Mesenchymal stem cell (in vitro differentiated cells and primary cell): ENCODE data around the gene NECAB2.
A peak's percentile ranks its signal among the peaks of the same experiment; 100 is the strongest.

Experiments
- DNase-seq: peaks from one replicate; pipeline ENCODE4 v3.0.0-alpha.2; 2013
- H2AFZ ChIP-seq: one replicate; pipeline ENCODE4 v1.6.1; 2013; ENCODE audit warnings: low read depth, mild to moderate bottlenecking, control low read depth, inconsistent platforms, low read length, moderate library complexity
- H2AK5ac ChIP-seq: 2 replicates; pipeline ENCODE4 v1.6.1; 2013; ENCODE audit warnings: low read length, moderate library complexity, mild to moderate bottlenecking, inconsistent platforms; ENCODE audit not compliant: severe bottlenecking
- H2BK120ac ChIP-seq: one replicate; pipeline ENCODE4 v1.6.1; 2013; ENCODE audit warnings: low read depth, mild to moderate bottlenecking, inconsistent platforms, low read length, moderate library complexity
- H2BK12ac ChIP-seq, 2 experiments: one replicate each; pipeline ENCODE4 v1.6.1; 2013; ENCODE audit warnings: inconsistent platforms in 2 of 2, low read length in 2 of 2, mild to moderate bottlenecking in 2 of 2, moderate library complexity in 2 of 2, control low read depth in 1 of 2
- H2BK15ac ChIP-seq: one replicate; pipeline ENCODE4 v1.6.1; 2013; ENCODE audit warnings: mild to moderate bottlenecking, low read depth, inconsistent platforms; ENCODE audit not compliant: poor library complexity, severe bottlenecking
- H2BK5ac ChIP-seq: 2 replicates; pipeline ENCODE4 v1.6.1; 2013; ENCODE audit warnings: low read depth, mild to moderate bottlenecking, low read length, control low read depth, inconsistent platforms; ENCODE audit not compliant: poor library complexity, severe bottlenecking
- H3K14ac ChIP-seq, 2 experiments: one replicate each; pipeline ENCODE4 v1.6.1; 2013; ENCODE audit warnings: inconsistent platforms in 2 of 2, low read length in 2 of 2, control low read depth in 1 of 2, mild to moderate bottlenecking in 1 of 2, moderate library complexity in 1 of 2
- H3K18ac ChIP-seq, 2 experiments: one replicate each; pipeline ENCODE4 v1.6.1; 2013; ENCODE audit warnings: inconsistent platforms in 2 of 2, low read length in 2 of 2, control low read depth in 1 of 2, low read depth in 1 of 2, mild to moderate bottlenecking in 1 of 2
- H3K23ac ChIP-seq, 2 experiments: one replicate each; pipeline ENCODE4 v1.6.1; 2013; ENCODE audit warnings: inconsistent platforms in 2 of 2, low read length in 2 of 2, mild to moderate bottlenecking in 2 of 2, moderate library complexity in 2 of 2, control low read depth in 1 of 2
- H3K27ac ChIP-seq: 2 replicates; pipeline ENCODE4 v1.5.1; 2013; ENCODE audit warnings: mild to moderate bottlenecking, moderate library complexity, low read length, control low read depth, inconsistent platforms; ENCODE audit not compliant: poor library complexity, severe bottlenecking
- H3K27me3 ChIP-seq, 2 experiments: 2 replicates each; pipeline versions ENCODE4 v1.6.1 to v1.7.0; 2013; ENCODE audit warnings: low read length in 2 of 2, mild to moderate bottlenecking in 2 of 2, moderate library complexity in 2 of 2, control low read depth in 1 of 2, inconsistent platforms in 1 of 2; ENCODE audit not compliant: control insufficient read depth in 1 of 2, insufficient read depth in 1 of 2
- H3K36me3 ChIP-seq, 2 experiments: 2 replicates each; pipeline versions ENCODE4 v1.6.1 to v1.7.0; 2013; ENCODE audit warnings: low read length in 2 of 2, control low read depth in 1 of 2, inconsistent platforms in 1 of 2, low read depth in 1 of 2, mild to moderate bottlenecking in 1 of 2; ENCODE audit not compliant: insufficient read depth in 2 of 2, control insufficient read depth in 1 of 2
- H3K4ac ChIP-seq, 2 experiments: one replicate each; pipeline ENCODE4 v1.6.1; 2013; ENCODE audit warnings: inconsistent platforms in 2 of 2, low read length in 2 of 2, mild to moderate bottlenecking in 2 of 2, moderate library complexity in 2 of 2, control low read depth in 1 of 2, low read depth in 1 of 2
- H3K4me1 ChIP-seq: 2 replicates; pipeline ENCODE4 v1.6.1; 2013; ENCODE audit warnings: low read depth, low read length, control low read depth; ENCODE audit not compliant: control insufficient read depth, insufficient read depth
- H3K4me2 ChIP-seq: 2 replicates; pipeline ENCODE4 v1.6.1; 2013; ENCODE audit warnings: low read length, mild to moderate bottlenecking, inconsistent platforms; ENCODE audit not compliant: poor library complexity, severe bottlenecking
- H3K4me3 ChIP-seq, 2 experiments: 2 replicates each; pipeline versions ENCODE4 v1.5.1 to v1.7.0; 2013; ENCODE audit warnings: low read length in 2 of 2, mild to moderate bottlenecking in 2 of 2, control low read depth in 1 of 2, low read depth in 1 of 2; ENCODE audit not compliant: insufficient read depth in 1 of 2
- H3K79me1 ChIP-seq: replicated peaks from 2 replicates; pipeline ENCODE4 v1.6.1; 2013; ENCODE audit warnings: mild to moderate bottlenecking, control low read depth, low read length, inconsistent platforms; ENCODE audit not compliant: poor library complexity, severe bottlenecking
- H3K9ac ChIP-seq: 2 replicates; pipeline ENCODE4 v1.7.0; 2013; ENCODE audit warnings: mild to moderate bottlenecking, low read length, moderate library complexity
- H3K9me3 ChIP-seq: 2 replicates; pipeline ENCODE4 v1.7.0; 2013; ENCODE audit warnings: mild to moderate bottlenecking, low read length; ENCODE audit not compliant: control insufficient read depth
- H4K8ac ChIP-seq: one replicate; pipeline ENCODE4 v1.6.1; 2013; ENCODE audit warnings: inconsistent platforms, mild to moderate bottlenecking, low read length, moderate library complexity
- H4K91ac ChIP-seq: one replicate; pipeline ENCODE4 v1.6.1; 2013; ENCODE audit warnings: mild to moderate bottlenecking, low read length, inconsistent platforms
- WGBS: methylation state at CpG from one replicate; pipeline ENCODE4 v1.1.7; 2013; ENCODE audit warnings: mixed read lengths; 5-methylcytosine and 5-hydroxymethylcytosine counted together

The NECAB2 gene

DNA sequence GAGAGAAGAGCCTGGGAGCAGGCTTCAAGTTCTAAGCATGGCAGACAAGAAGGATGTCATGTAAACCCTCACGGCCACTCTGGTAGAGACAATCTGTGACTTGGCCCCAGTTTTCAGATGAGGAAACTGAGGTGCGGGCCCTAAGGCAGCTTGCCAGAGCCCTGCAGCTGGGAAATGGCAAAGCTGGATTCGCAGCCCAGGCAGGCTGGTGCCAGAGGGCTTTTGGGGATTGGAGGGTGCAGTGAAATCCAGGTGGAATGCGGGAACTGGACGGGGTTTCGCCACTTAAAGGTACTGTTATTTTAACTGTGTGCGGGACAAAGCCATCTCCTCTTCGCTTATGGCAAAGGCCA, 15.5 kb upstream of the NECAB2 start:
- H3K36me3 ChIP-seq: no peaks in the 10 kb centered on the region
- H4K91ac ChIP-seq: peak overlapping the region; percentile 70

DNA sequence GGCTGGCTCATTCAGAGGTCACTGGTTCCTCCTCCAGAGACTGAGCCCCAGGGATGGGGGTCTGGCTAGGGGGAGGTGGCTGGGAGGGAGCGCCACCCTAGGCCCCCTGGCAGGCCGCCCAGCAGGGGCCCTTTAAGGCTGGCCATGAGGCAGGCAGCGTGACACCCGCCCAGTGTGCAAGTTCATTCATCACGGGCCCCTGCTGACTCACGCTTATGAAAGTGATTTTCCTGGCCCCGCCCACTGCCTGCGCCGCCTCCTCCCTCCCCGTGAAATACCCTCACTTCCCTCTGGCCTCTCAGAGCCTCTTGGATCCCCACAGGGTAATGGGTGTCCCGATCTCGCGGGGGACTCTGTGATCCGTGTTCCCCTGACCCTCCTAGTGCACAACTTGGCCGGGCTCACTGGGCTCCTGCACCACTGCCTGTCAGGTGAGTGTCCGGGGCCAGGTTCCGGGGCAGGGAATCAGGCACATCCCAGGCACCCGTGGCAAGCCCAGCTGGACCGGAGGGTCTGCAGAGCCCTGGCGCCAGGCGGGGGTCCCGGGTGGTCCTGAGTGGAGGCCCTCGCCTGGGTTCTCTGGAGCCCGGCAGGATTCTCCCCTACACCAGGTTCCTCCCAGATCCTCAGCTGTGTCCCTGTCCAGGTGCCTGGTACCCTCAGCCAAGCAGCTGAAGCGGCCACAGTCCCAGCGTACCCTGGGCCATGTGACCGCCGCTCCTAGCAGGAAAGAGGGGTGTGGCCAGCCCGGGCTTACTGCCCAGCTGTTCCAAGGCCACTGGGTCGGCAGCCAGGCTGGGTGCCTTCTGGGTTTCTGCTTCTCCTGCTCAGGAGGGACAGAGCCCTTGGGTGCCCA, 14.9 kb upstream of the NECAB2 start, which contains the start of gene OSGIN1:
TSS of gene OSGIN1 (plus strand) at position 301 of the 856 bp plus-strand sequence. CDS start 4,432 bp downstream, outside the sequence.
- Histone ChIP-seq H3K14ac (peak within 1 kb of the TSS in 1 of 2 experiments; percentile 96), H3K9me3 (no peaks in the 10 kb centered on the region), H3K18ac (peak within 1 kb of the TSS; percentile 88 to 98), H2BK12ac (peak within 1 kb of the TSS; percentile 82 to 91), H3K36me3 (peaks cover 2% of the 10 kb centered on the region in 2 experiments), H3K4ac (peak within 1 kb of the TSS in 1 of 2 experiments; percentile 74), H3K79me1 (peaks cover 6% of the 10 kb centered on the region), H3K4me1 (peaks cover 25% of the 10 kb centered on the region), H2BK15ac (peak within 1 kb of the TSS; percentile 96), H2BK120ac (peak within 1 kb of the TSS; percentile 86), H4K8ac (peak within 1 kb of the TSS; percentile 93), H3K4me2 (peak within 1 kb of the TSS; percentile 85), H3K27me3 (peaks cover 0 to 3% of the 10 kb centered on the region in 2 experiments), H3K27ac (peak within 1 kb of the TSS; percentile 37), H3K23ac (no peak within 1 kb of the TSS), H2BK5ac (peak within 1 kb of the TSS; percentile 51), H2AK5ac (peak within 1 kb of the TSS; percentile 17), H4K91ac (peak within 1 kb of the TSS; percentile 85), H3K4me3 (peak within 1 kb of the TSS; percentile 60 to 88), H2AFZ (peak within 1 kb of the TSS; percentile 19), H3K9ac (peak within 1 kb of the TSS; percentile 96)
- DNase-seq: peak; percentile 95
- WGBS: 5% methylated on average over 28 of the region's 30 CpGs

More for the DNA sequence above, 15.5 kb upstream of the NECAB2 start:
- H2BK5ac ChIP-seq: peak overlapping the region; percentile 51
- H3K4me2 ChIP-seq: peak overlapping the region; percentile 85
- H3K9ac ChIP-seq: peak overlapping the region; percentile 96
- H2BK12ac ChIP-seq: peak overlapping the region in 1 of 2 experiments; percentile 79
- no peak for DNase-seq
- H4K8ac ChIP-seq: peak overlapping the region; percentile 71
- H2BK120ac ChIP-seq: peak overlapping the region; percentile 44
- no peak overlapping the region for H3K14ac ChIP-seq
- H3K4me3 ChIP-seq: peak overlapping the region in 1 of 2 experiments; percentile 88
- peak overlapping the region in 1 of 2 experiments; percentile 12 for H3K4ac ChIP-seq
- H3K79me1 ChIP-seq: peaks cover 6% of the 10 kb centered on the region
- peaks cover 0 to 3% of the 10 kb centered on the region in 2 experiments for H3K27me3 ChIP-seq
- 30% methylated on average over 8 of the region's 8 CpGs for WGBS
- H3K23ac ChIP-seq: no peak overlapping the region
- peak overlapping the region; percentile 10 to 50 for H3K18ac ChIP-seq
- H3K9me3 ChIP-seq: no peaks in the 10 kb centered on the region
- H2AK5ac ChIP-seq: peak overlapping the region; percentile 2
- peak overlapping the region; percentile 96 for H2BK15ac ChIP-seq
- no peak overlapping the region for H2AFZ ChIP-seq
- peaks cover 28% of the 10 kb centered on the region for H3K4me1 ChIP-seq
- H3K27ac ChIP-seq: no peak overlapping the region

DNA sequence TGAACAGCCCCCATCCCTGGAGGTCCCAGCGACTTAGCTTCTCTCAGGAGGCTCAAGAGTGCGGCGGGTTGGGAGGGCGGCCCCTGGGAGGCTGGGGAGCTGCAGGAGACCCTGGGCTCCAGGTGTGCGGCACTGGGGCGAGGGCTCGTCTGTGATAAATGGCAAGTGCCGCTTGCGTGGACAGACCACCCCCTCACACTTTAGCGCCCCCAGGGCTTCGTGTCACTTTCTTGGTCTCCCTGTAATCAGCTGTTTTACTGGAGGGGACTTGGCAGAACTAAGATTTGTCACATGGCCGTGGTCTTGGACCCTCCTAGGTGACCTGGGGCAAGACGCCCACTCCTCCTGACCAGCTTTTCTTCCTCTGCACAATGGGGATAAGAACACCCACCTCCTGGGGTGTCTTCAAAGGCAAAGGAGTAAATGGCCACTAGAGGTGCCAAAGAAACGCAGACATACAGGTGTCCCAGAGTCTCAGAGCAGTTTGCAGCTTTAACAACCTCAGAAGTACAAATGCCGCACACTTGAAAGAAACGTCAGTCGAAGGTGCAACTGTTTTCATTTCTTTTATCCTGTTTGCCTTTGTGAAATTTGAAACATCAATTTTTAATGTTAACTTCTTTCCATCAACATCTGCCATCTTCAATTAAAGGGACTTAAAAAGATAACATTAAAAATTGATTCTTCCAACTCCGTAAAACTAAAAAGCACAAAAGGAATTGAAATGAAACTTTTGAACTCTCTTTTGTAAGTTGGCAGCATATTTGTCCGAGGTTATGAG, 14.1 kb upstream of the NECAB2 start:
- peak; percentile 54 for DNase-seq
- Histone ChIP-seq H3K79me1 (peaks cover 6% of the 10 kb centered on the region), H2AFZ (no peak overlapping the region), H3K9ac (peak overlapping the region; percentile 96), H3K27ac (no peak overlapping the region), H3K4ac (peak overlapping the region in 1 of 2 experiments; percentile 13), H4K91ac (no peak overlapping the region), H3K9me3 (no peaks in the 10 kb centered on the region), H4K8ac (peak overlapping the region; percentile 79), H3K18ac (peak overlapping the region; percentile 56 to 79), H3K36me3 (peaks cover 7 to 10% of the 10 kb centered on the region in 2 experiments), H2BK120ac (no peak overlapping the region), H2BK15ac (peak overlapping the region; percentile 73), H3K4me3 (peak overlapping the region; percentile 60 to 88), H3K4me1 (peaks cover 25% of the 10 kb centered on the region), H3K23ac (no peak overlapping the region), H2AK5ac (peak overlapping the region; percentile 17), H2BK12ac (peak overlapping the region; percentile 79 to 82), H3K27me3 (no peaks in the 10 kb centered on the region), H3K4me2 (peak overlapping the region; percentile 85), H3K14ac (peak overlapping the region in 1 of 2 experiments; percentile 19), H2BK5ac (no peak overlapping the region)
- WGBS: 42% methylated on average over 13 of the region's 19 CpGs
